Measurements from ENCODE around the gene SELENOH. TPM values are rescaled to one million over a fixed set of nuclear protein-coding genes. Genes with fewer than 3 reads are reported as not detected.
A peak's percentile ranks its signal among the peaks of the same experiment; 100 is the strongest.
"Not testable (repeated sequence)": the region's sequence is repeated elsewhere in the genome, so short reads cannot be mapped to it uniquely, and the experiment has no call there.

The SELENOH gene, protein sequence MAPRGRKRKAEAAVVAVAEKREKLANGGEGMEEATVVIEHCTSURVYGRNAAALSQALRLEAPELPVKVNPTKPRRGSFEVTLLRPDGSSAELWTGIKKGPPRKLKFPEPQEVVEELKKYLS
- 218 and 298 TPM in 2 replicates for total RNA-seq (2014; rRNA removed; shearing (Covaris generic))

DNA sequence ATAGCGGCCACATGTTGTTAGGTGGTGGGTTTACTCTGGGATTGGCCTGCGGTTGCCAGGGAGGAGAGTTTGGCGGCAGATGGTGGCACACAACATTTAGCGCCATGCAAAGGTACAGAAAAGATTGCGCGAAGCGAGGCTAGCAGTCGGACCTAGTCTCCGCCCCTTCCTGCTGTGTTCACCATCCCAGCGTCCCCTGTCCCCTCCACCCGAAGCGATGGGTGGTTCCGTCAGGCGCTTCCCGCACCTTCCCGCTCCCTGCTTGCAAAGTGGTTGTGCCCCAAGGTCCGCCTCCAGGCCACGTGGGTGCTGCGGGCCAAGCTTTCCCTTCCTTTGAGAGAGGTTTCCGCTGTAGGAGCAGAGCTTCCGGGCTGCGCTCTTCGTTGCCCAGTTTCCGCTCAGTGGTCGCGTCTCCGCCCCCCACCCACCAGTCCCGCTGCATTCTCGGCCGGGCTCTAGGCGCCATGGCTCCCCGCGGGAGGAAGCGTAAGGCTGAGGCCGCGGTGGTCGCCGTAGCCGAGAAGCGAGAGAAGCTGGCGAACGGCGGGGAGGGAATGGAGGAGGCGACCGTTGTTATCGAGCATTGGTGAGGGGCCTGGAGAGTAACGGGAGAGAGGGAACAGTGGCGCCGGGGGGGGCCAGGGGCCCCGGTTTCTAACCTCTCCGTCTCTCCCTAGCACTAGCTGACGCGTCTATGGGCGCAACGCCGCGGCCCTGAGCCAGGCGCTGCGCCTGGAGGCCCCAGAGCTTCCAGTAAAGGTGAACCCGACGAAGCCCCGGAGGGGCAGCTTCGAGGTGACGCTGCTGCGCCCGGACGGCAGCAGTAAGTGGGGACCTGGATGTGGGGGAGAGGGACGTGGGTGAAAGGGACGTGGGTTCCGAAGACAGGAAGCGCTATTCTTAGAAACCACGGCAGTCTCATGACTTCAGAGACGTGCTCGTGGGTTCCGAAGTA lies at the start of gene SELENOH:
Gene SELENOH, plus strand, starts transcription at position 360 of the 955 bp plus-strand sequence. Its CDS starts 105 bp downstream, at position 465.
- DNase-seq (ENCODE audit: low spot score): peak; percentile 97

DNA sequence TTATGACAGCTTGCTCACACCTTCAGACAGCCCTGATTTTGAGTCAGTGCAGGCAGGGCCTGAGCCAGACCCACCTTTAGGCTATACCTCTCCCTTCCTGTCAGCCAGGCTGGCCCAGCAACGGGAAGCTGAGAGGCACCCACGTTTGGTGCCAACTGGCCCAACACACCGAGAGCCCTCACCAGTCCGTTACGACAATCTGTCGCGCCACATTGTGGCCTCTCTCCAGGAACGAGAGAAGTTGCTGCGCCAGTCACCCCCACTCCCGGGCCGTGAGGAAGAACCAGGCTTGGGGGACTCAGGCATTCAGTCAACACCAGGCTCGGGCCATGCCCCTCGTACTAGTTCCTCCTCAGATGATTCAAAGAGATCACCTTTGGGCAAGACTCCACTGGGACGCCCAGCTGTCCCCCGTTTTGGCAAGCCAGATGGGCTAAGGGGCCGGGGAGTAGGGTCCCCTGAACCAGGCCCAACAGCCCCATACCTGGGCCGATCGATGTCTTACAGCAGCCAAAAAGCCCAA lies 42.4 kb upstream of the SELENOH start:
- no peak for DNase-seq (ENCODE audit: low spot score)

DNA sequence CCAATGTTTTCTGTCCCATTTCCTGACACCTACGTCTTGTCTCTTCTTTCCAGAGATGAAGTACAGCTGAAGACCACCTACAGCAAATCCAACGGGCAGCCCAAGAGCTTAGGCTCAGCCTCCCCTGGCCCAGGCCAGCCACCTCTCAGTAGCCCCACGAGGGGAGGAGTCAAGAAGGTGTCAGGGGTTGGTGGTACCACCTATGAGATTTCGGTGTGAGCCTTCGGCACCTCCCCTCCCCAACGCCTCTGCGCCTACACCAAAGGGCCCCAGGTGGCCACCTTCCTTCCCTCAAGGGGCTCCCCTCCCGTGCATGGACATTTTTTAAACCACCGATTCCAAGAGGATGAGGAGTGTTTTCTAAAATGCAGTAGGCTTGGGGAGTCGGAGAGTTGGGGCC lies 41.5 kb upstream of the SELENOH start:
- no peak for DNase-seq (ENCODE audit: low spot score)

DNA sequence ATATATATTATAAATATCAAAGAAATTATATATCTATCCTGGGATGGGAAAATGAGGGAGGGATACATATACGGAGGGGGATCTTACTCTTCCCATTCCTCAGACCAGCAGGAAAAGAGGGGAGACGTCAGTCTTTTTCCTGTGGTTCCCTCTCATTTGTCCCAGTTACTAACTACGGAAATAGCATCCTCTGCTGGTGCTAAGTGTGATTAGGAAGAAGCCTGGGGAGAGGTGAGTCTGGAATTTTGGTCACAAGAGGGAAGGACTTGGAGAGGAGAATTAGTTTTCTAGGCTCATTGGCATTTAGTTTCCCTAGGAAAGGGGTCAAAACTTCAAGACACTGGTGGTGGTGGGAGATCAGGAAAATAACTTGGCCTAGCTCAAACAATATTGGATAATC lies 40.9 kb upstream of the SELENOH start:
- no peak for DNase-seq (ENCODE audit: low spot score)

DNA sequence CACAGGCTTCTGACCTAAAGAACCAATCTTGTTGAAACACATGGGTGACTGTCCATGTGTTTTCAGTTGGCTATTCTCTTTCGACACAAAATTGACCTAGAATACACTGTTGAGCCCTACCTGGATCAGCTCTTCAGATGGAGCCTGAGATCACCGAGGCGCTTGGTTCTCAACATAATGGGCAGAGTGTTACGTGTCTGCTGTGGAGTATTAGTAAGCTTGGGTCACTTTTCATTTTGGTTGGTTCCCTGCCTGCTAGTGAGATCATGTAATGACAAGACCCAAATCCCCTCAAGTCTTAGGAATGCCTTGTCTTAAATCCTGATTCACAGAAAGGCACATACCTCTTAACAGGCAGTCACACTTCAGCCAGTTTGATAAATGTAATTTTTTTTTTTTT lies 38.0 kb upstream of the SELENOH start:
- DNase-seq (ENCODE audit: low spot score): no peak

DNA sequence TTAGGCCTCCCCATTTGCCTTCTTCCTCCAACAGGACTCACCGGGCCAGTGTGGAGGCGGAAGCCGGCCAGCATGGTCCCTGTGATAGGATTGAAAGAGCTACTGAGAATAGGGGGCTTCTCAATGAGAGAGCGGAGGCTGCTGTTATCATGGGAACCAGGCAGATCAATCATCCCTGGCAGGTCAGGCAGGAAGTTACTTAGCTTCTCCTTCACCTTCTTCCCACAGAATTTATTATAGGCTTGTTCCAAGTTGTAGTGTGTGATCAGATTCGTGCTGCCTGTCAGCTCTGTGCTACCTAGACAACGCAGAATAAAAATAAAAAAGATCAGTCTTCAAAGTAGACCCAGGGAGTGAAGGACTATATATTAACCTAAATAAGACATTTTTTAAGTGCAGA lies 36.4 kb upstream of the SELENOH start:
- DNase-seq (ENCODE audit: low spot score): no peak

DNA sequence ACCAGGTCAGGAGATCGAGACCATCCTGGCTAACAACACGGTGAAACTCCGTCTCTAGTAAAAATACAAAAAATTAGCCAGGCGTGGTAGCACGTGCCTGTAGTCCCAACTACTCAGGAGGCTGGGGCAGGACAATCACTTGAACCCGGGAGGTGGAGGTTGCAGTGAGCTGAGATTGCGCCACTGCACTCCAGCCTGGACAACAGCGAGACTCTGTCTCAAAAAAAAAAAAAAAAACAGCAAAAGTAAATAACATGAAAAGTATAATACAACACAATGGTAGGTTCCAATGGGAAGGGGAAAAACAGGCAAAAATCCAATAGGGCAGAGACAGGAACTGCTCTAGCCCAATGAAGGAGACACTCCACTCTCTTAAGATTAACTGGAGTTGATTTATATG lies 35.9 kb upstream of the SELENOH start:
- not testable (repeated sequence) for DNase-seq (ENCODE audit: low spot score)

DNA sequence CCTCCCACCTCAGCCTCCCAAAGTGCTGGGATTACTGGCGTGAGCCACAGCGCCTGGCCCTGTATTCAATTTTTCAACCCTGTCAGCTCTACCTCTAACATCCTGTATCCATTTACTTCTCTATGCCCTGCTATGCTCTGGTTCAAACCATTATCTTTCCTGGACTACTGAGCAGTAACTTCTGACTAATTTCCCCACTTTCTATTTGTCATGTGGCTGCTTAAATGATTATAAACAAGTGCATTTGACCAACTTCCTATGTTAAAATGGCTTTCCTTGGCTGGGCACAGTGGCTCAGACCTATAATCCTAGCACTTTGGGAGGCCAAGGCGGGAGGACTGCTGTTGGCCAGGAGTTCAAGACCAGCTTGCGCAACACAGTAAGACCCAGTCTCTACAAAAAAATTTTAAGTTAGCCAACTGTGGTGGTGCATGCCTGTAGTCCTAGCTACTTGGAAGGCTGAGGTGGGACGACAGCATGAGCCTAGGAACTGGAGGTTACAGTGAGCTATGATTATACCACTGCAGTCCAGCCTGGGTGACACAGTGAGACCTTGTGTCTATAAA lies 31.4 kb upstream of the SELENOH start:
- DNase-seq (ENCODE audit: low spot score): no peak

DNA sequence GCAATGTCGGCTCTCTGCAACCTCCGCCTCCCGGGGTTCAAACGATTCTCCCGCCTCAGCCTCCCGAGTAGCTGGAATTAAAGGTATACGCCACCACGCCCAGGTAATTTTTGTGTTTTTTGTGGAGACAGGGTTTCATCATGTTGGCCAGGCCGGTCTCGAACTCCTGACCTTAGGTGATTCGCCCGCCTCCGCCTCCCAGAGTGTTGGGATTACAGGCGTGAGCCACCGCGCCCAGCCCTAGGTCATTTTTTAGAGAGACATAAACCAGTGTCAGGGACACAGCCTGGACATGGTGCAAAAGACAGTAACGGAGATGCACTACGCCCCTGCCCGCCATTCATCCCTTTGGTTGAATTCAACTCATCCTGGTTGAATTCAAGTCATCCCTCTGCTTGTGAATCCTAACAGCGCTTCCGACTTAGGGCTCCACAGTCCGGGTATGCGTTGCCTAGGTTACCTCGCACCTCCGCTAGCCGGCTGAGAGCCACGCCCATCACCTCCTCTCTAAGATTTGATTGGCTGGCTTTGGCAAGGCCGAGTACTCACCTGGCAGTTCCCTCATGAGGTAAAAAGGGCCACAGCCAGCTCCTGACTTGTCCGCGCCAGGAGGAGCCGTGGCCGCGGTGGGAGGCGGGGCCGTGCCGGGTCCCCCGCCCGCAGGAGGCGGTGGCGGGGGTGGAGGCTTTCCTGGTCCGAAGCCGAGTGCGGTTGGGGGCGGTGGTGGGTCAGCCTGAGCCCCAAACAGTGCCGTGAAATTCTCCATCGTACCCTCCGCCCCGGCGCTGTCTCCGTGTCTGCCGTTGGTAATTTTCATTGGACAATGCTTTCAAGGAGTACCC lies 29.7 kb upstream of the SELENOH start, which contains the start of gene MED19:
Gene MED19, minus strand, starts transcription at position 802 of the 842 bp plus-strand sequence. Its CDS starts 36 bp downstream, at position 766.
- peak; percentile 82 for DNase-seq (ENCODE audit: low spot score)

DNA sequence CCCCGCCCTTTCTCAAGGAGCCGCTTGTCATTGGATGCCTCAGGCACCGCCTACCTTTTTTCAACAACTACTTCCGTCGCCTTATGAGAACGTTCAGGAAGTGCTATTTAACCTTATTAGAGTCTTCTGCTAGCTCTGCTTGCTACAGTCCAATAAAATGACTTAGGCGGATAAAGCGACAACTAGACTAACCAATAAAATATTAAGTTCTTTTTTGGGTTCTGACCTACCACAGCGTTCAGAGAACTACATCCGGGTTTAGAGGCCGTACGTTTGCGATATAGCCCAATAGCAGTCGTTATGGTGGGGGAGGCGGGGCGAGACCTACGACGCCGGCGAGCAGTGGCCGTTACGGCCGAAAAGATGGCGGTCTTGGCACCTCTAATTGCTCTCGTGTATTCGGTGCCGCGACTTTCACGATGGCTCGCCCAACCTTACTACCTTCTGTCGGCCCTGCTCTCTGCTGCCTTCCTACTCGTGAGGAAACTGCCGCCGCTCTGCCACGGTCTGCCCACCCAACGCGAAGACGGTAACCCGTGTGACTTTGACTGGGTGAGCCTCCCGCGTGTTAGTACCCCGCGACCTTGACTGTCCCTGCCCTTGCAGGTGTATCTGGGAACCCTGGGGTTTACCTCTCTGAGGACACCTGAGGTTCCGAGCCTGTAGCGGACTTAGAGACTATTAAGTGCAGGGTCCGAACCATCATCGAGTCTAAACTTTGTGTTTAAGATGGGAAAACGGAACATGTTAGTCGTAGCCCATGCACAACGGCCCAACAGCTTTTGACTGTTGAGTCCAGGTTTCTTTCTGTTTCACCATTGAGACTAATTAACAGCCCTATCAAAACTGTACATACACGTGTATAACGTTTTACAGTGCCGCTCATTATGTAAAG lies 28.8 kb upstream of the SELENOH start, which contains the start of gene TMX2:
Gene TMX2, plus strand, starts transcription at position 338 of the 895 bp plus-strand sequence. Its CDS starts 26 bp downstream, at position 364.
- DNase-seq (ENCODE audit: low spot score): peak; percentile 99

DNA sequence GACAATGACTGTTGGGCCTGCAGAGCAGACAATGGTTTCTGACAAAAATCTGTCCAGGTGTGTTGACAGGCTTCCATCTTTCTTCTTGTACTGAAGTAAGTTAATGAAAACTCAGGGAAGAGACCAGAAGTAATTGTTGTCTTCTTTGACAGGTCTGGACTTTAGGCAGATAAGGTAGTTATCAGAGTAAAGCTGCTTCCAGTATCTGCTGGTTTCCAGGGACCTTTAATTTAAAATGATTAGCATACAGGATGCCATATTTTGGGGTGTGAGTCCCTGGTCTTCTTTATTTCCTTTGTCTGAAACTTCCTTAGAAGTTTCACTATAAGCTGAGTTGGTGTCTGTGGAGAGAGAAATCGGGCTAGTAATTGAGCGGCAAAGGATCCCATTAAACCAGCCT lies 27.5 kb upstream of the SELENOH start:
- DNase-seq (ENCODE audit: low spot score): no peak

DNA sequence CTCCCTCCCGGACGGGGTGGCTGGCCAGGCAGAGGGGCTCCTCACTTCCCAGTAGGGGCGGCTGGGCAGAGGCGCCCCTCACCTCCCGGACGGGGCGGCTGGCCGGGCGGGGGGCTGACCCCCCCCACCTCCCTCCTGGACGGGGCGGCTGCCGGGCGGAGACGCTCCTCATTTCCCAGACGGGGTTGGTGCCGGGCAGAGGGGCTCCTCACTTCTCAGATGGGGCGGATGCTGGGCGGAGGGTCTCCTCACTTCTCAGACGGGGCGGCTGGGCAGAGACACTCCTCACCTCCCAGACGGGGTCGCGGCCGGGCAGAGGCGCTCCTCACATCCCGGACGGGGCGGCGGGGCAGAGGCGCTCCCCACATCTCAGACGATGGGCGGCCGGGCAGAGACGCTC lies 24.6 kb upstream of the SELENOH start:
- DNase-seq (ENCODE audit: low spot score): not testable (repeated sequence)

DNA sequence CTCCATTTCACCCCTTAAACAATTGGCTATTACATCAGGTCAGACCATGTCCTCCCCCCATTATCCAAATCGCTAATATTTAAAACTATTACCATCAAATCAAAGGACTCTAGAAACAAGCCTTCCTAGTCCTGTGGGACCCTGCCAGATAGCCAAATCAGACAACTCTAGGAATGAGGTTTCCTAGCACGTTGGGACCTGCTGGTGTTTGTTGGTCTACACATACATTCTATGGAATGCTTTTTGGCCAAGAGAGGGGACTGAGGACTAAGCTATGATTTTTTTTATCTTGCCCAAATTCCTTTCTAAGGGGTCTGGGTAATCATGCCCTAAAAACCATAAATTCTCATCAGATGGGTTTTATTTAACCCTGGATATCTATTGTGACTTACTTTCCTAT lies 14.1 kb upstream of the SELENOH start:
- DNase-seq (ENCODE audit: low spot score): no peak

DNA sequence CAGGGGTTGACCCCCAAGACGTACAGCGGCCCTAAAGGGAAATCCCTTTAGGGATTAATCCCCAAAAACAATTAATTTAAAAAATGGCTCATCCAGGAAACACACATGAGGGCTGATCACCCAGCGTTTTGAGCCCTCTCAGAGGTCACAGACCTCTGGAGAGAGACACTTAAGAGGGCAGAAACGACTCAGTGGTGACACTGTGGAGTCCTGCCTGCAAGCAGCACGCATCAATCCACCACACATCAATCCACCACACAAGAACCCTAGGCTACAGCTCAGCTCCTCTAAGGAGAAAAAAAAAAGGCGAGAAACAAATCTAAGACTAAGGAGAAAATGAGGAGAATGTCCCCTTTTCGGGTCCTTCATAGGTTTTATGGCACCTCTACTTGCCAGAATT lies 12.5 kb upstream of the SELENOH start:
- no peak for DNase-seq (ENCODE audit: low spot score)

DNA sequence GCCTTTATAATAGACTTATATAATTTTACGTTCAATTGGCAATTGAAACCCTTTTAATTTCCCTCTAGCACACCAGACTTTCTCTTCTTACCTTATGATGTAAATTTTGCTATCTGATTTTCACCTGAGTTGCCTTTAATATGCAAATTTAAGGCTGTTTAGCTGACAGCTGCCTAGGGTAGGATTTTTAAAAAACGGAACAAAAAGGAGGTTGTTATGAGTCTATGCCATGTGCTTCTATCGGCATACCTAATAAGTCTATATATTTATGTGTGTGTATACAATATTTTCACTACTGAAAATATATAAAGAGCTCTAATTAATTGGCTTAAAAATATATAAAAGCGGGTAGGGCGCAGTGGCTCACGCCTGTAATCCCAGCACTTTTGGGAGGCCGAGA lies 11.8 kb upstream of the SELENOH start:
- no peak for DNase-seq (ENCODE audit: low spot score)

DNA sequence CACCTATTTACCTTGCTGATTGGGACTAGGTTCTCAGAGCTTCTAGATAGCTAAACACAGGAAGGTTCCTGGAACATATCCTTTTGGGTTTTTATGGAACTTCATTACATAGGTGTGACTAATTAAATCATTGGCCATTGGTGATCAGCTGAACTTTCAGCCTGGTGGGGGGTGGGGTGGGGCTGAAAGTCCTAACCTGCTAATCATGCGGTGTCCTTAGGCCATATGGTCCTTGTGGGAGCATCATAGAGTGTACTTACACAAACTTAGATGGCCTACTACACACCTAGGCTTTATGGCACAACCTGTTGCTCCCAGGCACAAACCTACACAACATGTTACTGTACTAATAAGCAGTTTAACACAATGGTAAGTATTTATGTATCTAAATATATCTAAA lies 8.6 kb upstream of the SELENOH start:
- no peak for DNase-seq (ENCODE audit: low spot score)

DNA sequence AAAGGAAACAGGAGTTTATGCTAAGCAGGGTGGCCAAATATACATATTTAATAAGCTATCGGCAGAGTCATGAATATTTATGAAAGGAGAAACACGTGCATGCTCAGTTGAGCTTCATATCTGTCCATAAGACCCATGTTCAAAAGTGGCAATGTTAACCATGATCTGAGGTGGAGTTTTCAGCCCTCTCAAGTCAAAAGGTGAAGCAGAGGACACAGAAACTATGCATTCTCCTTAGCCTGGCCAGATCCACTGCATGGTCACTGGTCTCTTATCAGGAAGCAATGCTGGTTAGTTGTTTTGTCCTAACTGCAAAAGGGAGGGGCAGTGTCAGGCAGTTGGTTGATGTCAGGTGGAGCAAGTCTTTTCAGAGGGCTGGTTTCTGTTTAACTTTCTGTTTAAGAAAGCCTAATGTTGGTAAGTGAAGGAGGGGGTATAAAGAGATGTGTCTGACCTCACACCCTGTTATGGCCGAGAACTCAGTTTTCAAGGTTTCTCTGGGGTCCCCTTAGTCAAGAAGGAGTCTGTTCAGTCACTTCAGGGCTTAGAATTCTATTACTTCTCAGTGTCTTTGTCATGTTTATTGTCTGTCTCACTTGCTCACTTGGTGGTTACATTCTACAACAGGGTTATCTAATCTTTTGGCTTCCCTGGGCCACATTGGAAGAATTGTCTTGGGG lies 5.5 kb upstream of the SELENOH start:
- DNase-seq (ENCODE audit: low spot score): no peak

DNA sequence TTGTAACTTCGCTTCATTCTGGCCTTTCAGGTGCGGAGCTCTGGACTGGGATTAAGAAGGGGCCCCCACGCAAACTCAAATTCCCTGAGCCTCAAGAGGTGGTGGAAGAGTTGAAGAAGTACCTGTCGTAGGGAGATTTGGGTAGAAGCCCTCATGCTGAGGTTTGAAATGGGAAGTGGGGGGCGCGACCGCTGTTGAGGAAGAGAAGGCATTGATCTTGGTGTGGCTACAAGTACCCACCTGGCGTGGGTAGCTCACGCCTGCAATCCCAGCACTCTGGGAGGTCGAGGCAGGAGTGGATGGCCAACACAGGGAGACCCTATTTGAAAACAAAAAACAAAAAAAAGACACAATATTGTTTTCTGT lies 779 bp downstream of the SELENOH start:
- no peak for DNase-seq (ENCODE audit: low spot score)

DNA sequence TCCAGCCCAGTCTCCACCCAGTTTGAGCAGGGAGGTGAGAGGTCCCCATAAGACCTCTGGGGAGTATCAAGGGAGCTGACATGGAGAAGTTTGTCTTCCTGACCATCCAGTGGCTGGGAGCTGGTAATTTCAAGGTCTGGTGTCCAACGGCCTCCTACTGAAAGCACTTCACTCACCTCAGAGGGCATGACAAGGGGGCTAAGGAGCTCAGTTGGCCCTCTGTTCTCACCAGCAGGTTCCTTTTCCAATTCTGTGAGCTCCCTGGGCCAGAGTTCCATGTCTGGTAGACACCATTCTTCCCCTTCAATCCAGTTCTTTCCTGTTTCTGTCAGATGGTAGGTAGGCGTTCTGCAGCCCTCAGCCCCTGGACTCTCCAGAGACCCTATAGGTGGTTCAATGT lies 3.1 kb downstream of the SELENOH start:
- DNase-seq (ENCODE audit: low spot score): no peak

DNA sequence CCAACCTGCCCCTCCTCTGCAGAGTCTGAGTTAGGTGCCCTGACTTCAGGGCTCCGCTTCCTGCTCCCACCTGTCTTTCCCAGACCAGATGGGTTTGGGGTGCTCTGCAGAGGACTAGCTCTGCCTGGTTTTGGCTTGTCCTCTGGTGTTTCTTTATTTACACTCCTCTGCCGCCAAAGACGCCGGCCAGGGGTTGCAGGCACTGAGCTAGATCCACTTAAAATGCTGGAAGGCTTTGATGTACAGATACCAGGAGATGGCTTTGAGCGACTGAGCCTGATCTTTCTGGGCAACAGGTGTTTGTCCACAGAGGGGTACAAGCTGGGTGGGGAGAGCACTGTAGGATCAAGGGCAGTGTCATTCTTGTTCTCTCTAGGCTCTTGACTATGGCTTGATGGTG lies 3.9 kb downstream of the SELENOH start:
- DNase-seq (ENCODE audit: low spot score): no peak
